Measurements from ENCODE around the gene MAP2K7.
"Not testable (repeated sequence)": the region's sequence is repeated elsewhere in the genome, so short reads cannot be mapped to it uniquely, and the experiment has no call there.

The MAP2K7 gene

DNA sequence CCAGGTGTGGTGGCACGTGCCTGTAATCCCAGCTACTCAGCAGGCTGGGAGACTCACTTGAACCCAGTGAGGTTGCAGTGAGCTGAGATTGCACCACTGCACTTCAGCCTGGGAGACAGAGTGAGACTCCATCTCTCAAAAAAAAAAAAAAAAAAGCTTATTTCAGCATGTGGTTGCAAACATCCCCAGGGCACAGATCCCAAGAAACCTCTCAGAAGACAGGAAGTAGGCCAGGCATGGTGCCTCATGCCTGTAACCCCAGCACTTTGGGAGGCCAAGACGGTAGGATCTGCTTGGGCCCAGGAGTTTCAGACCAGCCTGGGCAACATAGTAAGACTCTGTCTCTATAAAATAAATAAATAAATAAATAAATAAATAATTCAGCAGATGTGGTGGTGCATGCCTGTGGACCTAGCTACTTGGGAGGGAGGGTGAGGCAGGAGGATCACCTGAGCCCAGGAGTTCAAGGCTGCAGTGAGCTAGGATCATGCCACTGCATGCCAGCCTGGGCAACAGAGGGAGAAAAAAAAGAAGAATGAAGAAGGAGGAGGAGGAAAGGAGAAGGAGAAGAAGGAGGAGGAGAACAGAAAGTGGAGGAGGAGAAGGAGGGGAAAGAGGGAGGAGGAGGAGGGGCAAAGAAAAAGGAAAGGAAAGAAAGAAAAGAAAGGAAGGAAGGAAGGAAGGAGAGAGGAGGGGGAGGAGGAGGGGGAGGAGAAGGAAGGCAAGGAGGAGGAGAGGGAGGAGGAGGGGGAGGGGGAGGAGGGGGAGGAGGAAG is 19.7 kb upstream of the MAP2K7 start:
- DNase-seq (ENCODE audit: low read depth) = no peak

DNA sequence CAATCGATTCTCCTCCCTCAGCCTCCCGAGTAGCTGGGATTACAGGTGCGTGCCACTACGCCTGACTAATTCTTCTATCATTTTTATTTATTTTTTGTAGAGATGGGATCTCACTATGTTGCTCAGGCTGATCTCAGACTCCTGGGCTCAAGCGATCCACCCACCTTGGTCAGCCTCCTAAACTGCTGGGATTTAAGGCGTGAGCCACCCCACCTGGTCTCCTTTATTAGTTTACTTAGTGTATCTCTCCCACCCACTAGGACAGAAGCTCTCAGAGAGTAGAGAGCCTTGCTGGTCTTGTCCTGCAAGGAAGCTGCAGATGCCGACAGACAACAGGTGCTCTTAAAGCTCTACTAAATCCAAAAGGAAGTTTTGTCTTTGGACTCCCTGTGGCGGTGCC is 17.9 kb upstream of the MAP2K7 start:
- no peak for DNase-seq (ENCODE audit: low read depth)

GRCh38 chr19:7887408-7888144 is 16.1 kb upstream of the MAP2K7 start:
- DNase-seq (ENCODE audit: low read depth) = no peak

- no peak for DNase-seq (ENCODE audit: low read depth)
Measured at GRCh38 chr19:7888145-7888825, 15.4 kb upstream of the MAP2K7 start, which contains the start of gene LRRC8E. Gene LRRC8E (plus strand): TSS chr19:7888510. CDS start chr19:7895604, 7,094 bp downstream.

DNA sequence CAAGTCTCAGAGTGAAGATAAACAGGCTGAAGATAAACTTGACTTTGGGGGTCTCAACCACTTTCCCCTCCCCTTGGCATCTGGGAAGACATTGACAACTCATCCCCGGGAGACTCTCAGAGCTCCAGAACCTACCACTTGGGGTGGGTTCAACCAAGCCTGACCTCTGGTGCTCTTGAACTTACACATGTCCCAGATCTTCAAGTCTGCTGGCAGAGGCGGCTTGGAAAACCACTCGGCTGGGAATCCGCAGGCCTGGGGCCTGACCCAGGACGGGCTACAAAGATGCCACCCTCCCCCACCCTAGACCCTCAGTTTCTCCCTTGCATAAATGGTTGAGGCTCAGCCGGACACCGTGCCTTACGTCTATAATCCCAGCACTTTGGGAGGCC is 14.9 kb upstream of the MAP2K7 start:
- DNase-seq (ENCODE audit: low read depth) = no peak

GRCh38 chr19:7893362-7894101 is 10.1 kb upstream of the MAP2K7 start:
- DNase-seq (ENCODE audit: low read depth) = not testable (repeated sequence)

DNA sequence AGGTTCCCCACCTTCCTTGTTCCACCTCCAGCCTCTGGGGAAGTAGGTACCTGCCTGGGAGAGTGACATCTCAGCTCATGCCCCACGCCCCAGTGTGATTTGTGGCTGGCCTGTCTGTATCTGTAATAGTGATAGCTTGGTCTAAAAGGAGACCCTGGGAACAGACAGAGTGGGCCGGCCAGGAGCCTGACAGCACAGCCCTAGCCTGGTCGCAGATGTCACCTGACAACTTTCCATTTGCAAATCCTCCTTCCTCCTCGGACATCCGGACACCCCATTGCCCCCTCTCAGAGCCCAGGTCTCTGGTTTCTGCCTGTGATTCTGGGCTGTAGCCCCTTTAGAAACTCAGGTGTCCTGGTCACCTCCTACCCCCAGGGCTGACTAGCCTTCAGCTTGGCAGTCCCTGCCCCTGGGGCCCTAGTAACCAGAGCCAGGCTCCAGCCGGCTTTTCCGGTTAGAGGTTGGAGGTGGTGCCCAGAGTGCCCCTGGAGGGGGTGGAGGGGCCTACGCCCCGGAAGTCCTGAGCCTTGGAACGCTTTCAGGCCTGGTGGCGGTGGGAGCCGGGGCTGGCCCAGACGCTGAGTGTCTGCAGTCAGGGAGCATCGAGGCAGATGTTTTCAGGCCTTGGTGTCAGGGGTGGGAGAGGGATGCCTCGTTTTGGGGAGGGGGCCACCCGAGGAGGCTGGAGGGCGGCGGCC is 8.9 kb upstream of the MAP2K7 start:
- no peak for DNase-seq (ENCODE audit: low read depth)

DNA sequence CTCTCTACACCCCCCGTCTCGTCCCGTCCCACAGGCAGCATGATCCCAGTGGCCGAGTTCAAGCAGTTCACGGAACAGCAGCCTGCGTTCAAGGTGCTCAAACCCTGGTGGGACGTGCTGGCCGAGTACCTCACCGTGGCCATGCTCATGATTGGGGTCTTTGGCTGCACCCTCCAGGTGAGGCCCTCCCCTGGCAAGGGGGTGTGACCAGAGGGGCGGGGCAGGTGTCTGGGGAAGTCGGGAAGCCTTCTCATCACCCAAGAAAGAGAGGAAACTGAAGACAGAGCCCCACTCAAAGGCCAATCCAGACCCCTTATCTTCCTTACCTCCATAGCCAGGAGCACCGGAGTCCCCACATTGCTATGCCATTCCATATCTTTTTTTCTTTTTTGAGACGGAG is 8.1 kb upstream of the MAP2K7 start:
- DNase-seq (ENCODE audit: low read depth) = no peak

GRCh38 chr19:7897292-7897691 is 6.4 kb upstream of the MAP2K7 start:
- no peak for DNase-seq (ENCODE audit: low read depth)

- DNase-seq (ENCODE audit: low read depth) = no peak
Measured at GRCh38 chr19:7898967-7899366, 4.7 kb upstream of the MAP2K7 start.

GRCh38 chr19:7899751-7900378 is 3.8 kb upstream of the MAP2K7 start:
- DNase-seq (ENCODE audit: low read depth) = no peak

DNA sequence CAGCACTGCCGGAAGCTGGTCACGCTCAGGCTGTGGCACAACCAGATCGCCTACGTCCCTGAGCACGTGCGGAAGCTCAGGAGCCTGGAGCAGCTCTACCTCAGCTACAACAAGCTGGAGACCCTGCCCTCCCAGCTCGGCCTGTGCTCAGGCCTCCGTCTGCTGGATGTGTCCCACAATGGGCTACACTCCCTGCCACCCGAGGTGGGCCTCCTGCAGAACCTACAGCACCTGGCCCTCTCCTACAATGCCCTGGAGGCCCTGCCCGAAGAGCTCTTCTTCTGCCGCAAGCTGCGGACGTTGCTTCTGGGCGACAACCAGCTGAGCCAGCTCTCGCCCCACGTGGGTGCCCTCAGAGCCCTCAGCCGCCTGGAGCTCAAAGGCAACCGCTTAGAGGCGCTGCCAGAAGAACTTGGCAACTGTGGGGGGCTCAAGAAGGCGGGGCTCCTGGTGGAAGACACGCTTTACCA is 3.2 kb upstream of the MAP2K7 start:
- DNase-seq (ENCODE audit: low read depth) = no peak

DNA sequence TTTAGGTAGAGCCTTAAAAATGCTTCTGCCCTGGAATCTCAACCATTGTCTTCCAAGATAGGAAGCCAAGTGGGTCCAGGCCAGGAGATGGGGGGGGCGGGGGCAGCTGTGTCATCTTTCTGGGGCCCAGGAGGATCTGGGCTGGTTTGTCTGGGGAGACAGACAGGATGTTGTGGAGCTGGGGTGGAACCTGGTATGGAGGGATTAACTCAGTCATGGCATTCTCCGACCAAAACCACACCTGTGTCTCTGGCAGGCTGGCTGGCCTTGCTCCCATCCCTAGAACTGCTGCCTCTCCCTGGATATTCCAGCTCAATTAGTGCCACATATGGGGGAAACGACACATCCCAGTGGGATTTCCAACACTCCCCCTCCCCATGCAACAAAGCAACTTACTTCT is 2.7 kb upstream of the MAP2K7 start:
- DNase-seq (ENCODE audit: low read depth) = no peak

GRCh38 chr19:7901337-7901736 is 2.3 kb upstream of the MAP2K7 start:
- DNase-seq (ENCODE audit: low read depth) = no peak

DNA sequence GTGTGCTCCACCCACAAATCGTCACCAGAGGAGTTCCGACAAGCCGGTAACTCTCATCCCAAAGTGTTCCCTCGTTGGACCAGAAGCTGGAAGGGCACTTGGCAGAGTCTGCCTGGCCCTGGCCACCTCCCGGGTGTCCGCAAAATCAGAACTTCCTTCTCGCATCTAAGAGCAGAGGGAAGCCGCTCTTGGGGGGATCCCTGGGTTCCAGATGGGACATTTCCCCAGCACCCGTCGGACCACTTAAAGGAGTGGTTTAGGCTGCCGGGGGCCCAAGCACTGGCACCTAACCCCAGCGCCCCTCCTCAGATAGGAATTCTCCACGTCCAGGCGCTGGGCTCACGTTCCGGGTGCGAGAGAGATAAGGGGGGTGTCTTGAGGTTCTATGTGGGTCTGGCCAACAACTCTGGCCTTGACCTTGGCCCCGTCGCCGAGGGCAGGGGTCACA is 857 bp upstream of the MAP2K7 start:
- no peak for DNase-seq (ENCODE audit: low read depth)

GRCh38 chr19:7904074-7905020 is 670 bp downstream of the MAP2K7 start:
- DNase-seq (ENCODE audit: low read depth) = peak; percentile 74

DNA sequence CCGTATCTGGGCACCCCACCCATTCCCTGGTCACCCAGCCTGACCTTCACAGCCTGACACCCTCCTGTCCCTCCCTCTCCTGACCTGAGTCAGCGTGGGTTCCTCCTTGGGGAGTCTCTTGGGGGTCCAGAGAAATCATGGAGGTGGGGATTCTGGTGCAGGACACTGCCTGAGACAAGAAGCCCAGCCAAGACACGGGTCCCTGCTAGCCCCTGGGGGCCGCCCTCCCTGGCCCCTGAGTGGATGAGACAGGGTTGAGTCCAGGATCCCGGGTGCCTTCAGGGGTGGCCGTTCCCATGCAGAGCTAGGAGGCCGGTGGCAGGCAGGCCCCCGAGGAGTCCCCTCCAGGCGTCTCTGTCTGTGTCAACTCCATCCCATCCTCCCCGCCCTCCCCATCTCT is 1.6 kb downstream of the MAP2K7 start:
- no peak for DNase-seq (ENCODE audit: low read depth)

DNA sequence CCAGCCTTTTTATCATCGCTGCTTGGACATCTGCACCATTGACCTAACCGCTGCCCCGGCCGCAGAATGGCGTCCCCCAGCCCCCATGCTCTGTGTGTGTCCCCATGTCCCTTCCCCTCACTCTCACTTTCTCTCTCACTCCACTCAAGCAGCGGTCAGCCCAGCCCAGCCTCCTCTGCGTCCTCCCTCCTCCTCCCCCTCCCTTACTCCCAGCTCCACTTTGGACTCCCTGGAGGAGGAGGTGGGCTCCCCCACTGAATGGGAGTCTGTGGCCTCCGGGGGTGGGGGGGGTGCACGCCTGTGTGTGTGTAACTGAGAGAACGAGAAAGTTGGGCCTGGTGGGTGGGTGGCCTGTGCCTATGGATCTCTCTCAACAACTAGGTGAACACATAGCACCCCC is 2.2 kb downstream of the MAP2K7 start:
- no peak for DNase-seq (ENCODE audit: low read depth)

GRCh38 chr19:7907122-7907521 is 3.4 kb downstream of the MAP2K7 start:
- DNase-seq (ENCODE audit: low read depth) = no peak

- DNase-seq (ENCODE audit: low read depth) = no peak
Measured at GRCh38 chr19:7907544-7907943, 3.9 kb downstream of the MAP2K7 start.
